Ureter (tissue), 1 donor: ENCODE data around the gene MACO1. TPM values are rescaled to one million over a fixed set of nuclear protein-coding genes. Genes with fewer than 3 reads are reported as not detected.

Source experiments
- DNase-seq: peaks from one replicate; pipeline ENCODE4 v3.0.0-alpha.2; 2020; ENCODE audit warnings: low spot score
- total RNA-seq: library from RNA; stranded (reverse); gene quantifications from one replicate; pipeline ENCODE4 v1.2.4, GENCODE V29; 2023
- donor health status: DM: yes; HTN: yes; CAD: no.

MACO1 gene
- total RNA-seq, 1 donor from 2014 or later = 22.3 TPM

- DNase-seq = no peak
Observed at GRCh38 chr1:25543005-25543424, 112.3 kb downstream of the MACO1 start.

DNA sequence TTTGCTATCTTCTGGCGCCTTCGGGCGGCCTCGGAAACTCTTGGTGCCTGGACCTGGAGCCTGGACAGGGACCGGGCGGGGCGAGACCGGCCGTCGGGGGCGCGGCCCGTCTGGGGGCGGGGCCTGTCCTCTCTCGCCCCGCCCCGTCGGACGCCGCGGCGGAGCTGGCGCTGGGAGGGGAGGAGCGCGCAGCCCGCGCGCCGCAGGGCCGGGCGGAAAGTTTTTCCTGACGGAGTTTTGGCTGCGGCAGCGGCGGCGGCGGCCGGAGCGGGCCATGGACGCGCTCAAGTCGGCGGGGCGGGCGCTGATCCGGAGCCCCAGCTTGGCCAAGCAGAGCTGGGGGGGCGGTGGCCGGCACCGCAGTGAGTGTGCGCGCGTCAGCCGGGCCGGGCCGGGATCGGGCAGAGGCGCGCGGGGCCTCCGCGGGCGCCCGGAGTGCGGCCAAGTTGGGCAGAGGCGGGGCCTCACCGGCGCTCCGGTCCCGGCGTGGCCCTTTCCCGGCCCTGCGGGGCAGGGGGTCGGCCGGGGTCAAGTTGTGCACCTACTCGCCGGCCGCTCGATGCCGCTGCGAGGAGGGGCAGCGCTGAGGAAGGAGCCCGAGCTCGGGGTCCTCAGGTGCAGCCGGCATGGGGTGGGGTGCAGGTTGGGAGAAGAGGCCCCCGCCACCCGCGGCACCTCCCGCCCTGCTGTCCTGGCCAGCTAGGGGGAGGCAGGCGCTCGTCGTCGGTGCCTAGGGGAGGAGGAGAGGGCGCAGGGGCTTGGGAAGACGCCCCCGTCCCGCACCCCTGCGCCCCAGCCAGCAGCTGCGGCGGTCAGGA lies 112.9 kb downstream of the MACO1 start, which contains the start of gene LDLRAP1:
Gene LDLRAP1 (plus strand): TSS at position 182 of the 818 bp plus-strand sequence. CDS start 93 bp downstream, at position 275.
- peak; percentile 71 for DNase-seq

DNA sequence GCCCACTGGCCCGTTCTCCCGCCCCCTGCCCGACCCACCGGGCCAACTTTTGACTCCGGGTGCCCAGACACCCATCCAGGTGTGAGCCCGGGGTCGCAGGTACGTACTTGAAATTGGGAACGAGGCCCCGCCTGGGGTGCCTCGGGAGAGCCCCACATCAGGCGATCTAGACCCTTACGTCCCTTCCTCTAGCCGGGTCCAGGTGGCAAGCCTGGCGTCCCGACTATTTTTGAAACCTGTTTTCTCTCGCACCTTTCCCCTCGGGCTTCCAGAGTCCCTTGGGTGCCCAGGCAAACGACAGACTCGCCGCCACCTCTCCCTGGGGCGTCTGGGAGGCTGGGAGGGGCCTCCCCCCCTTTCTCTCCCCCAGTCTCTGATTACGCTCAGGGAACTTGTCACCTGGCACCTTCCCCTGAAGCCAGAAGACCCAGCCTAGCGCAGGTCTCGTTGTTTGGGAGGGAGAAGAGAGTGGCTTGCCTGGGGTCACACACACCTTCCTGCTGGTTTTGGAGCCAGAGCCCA lies 113.6 kb downstream of the MACO1 start:
- DNase-seq = no peak

DNA sequence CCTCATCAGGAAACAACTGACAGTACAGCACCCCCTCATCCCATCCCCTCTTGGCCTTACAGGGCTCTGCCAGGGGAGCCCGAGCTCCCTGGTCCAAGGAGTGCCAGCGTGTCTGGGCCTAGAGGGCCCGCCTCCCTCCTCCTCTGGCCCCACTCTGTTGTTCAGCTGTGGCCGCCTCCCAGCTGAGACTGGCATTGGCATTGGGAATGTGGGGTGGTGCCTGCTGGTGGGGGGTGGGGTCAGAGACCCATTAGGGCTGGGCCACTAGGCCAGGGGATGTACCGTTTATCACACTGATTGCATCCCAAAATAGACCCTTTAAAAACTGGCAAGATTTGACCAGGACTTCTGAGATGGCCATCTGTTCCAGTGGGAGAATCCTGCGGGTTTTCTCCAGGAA lies 114.1 kb downstream of the MACO1 start:
- no peak for DNase-seq

DNA sequence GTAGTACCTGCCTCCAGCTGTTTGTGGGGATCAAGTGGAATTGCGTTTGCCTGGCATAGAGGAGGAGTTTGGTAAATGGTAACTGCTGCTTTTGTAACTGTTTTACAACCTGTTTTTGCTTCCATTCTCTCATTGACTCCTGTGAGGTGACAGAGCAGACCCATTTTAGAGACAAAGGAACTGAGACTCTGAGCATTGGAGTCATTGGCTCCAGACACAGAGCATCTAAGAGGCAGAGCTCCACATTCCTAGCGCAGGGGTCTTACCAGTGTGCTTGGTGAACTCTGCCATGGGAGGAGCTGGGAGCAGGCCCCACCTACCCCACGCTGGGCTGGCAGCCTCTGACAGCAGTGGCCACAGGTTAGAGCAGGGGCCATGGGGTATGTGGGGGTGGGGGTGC lies 115.1 kb downstream of the MACO1 start:
- DNase-seq = no peak

GRCh38 chr1:25546193-25546592 lies 115.5 kb downstream of the MACO1 start:
- DNase-seq = no peak

GRCh38 chr1:25548601-25549000 lies 117.9 kb downstream of the MACO1 start:
- no peak for DNase-seq

- DNase-seq = no peak
Observed at GRCh38 chr1:25549273-25550154, 118.8 kb downstream of the MACO1 start.

Other genes starting within 250 kb of the MACO1 start
- 39.9 TPM for gene SYF2, start 198.4 kb upstream of the MACO1 start, total RNA-seq
- 99.5 TPM for gene RSRP1, start 183.4 kb upstream of the MACO1 start, total RNA-seq
- not detected for gene RHD, start 158.4 kb upstream of the MACO1 start, total RNA-seq
- gene TMEM50A, start 92.6 kb upstream of the MACO1 start, total RNA-seq = 71.4 TPM
- gene RHCE, start 10.1 kb upstream of the MACO1 start, total RNA-seq = 0.29 TPM
- gene LDLRAP1, start 112.7 kb downstream of the MACO1 start, total RNA-seq = 14.4 TPM
- gene MAN1C1, start 185.9 kb downstream of the MACO1 start, total RNA-seq = 8.7 TPM